NOMO-1 treated with dmso at 0.1 percent for 144 hours (cell line): ENCODE data around the gene CDH22.

Experiments
- DNase-seq: peaks from one replicate; lab custom pipeline; 2025; ENCODE audit not compliant: unreplicated experiment; lab: John Stamatoyannopoulos, UW

The CDH22 gene

GRCh38 chr20:46173652-46174468, 134.4 kb downstream of the CDH22 start:
- no peak for DNase-seq

- no peak for DNase-seq
Observed at GRCh38 chr20:46172961-46173536, 135.2 kb downstream of the CDH22 start.

GRCh38 chr20:46172455-46172854, 135.8 kb downstream of the CDH22 start:
- DNase-seq = no peak

- no peak for DNase-seq
Observed at GRCh38 chr20:46171909-46172308, 136.4 kb downstream of the CDH22 start.

- no peak for DNase-seq
Observed at GRCh38 chr20:46171476-46171875, 136.8 kb downstream of the CDH22 start.

GRCh38 chr20:46169245-46170171, 138.8 kb downstream of the CDH22 start:
- no peak for DNase-seq

- no peak for DNase-seq
Observed at GRCh38 chr20:46168438-46168837, 139.9 kb downstream of the CDH22 start.

- DNase-seq = no peak
Observed at GRCh38 chr20:46167080-46167479, 141.2 kb downstream of the CDH22 start.

- DNase-seq = no peak
Observed at GRCh38 chr20:46164254-46164653, 144.0 kb downstream of the CDH22 start.

- no peak for DNase-seq
Observed at GRCh38 chr20:46161921-46162320, 146.4 kb downstream of the CDH22 start.

GRCh38 chr20:46160661-46161060, 147.6 kb downstream of the CDH22 start:
- DNase-seq = no peak

- DNase-seq = no peak
Observed at GRCh38 chr20:46159101-46159897, 149.0 kb downstream of the CDH22 start.

- no peak for DNase-seq
Observed at GRCh38 chr20:46158476-46158987, 149.8 kb downstream of the CDH22 start.

GRCh38 chr20:46157625-46158024, 150.7 kb downstream of the CDH22 start:
- DNase-seq = no peak

- DNase-seq = no peak
Observed at GRCh38 chr20:46157076-46157592, 151.2 kb downstream of the CDH22 start.

GRCh38 chr20:46156065-46156464, 152.2 kb downstream of the CDH22 start:
- no peak for DNase-seq

- no peak for DNase-seq
Observed at GRCh38 chr20:46154796-46155195, 153.5 kb downstream of the CDH22 start.

GRCh38 chr20:46154305-46154704, 154.0 kb downstream of the CDH22 start:
- DNase-seq = no peak

GRCh38 chr20:46152824-46153586, 155.3 kb downstream of the CDH22 start:
- DNase-seq = no peak

GRCh38 chr20:46151936-46152335, 156.4 kb downstream of the CDH22 start:
- DNase-seq = no peak
